ENCODE measurements around the gene COMMD4.

The COMMD4 gene

GRCh38 chr15:75357976-75358673 is 22.3 kb downstream of the COMMD4 start:
- no peak for DNase-seq

- no peak for DNase-seq
Measured at GRCh38 chr15:75358771-75359536, 23.1 kb downstream of the COMMD4 start.

DNA sequence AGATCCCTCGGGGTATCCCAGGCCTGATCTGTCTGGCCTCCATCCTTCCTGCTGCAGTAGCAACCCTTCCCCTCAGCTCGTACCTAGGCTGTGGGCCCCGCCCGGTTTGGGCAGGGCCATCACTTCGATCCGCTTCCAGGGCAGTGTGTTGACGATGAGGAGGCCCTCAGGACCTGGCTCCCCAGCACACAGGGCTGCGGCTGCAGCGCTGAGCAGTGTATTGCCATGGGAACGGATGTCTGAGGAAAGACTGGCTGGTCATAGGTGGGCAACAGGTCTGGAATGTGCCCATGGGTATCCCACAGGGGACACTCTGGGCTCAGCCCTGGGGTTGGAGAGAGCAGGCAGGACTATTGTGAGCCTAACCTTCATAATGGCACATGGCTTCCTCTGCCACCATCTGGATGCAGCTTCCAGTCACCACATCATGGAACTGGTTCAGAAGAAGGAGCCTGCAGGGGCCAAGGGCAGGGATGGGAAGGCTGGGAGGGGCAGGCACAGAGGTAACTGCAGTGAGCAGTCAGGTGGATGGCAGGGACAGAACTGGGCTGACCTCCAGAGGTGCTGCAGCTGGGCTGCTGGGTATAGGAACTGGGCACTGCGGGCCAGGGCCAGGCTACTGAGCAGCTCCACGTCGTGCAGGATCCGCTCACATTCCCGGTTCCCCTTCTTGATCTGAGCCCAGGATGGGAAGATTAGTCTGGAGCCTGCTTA is 23.8 kb downstream of the COMMD4 start:
- no peak for DNase-seq

GRCh38 chr15:75360391-75360790 is 24.5 kb downstream of the COMMD4 start:
- no peak for DNase-seq

DNA sequence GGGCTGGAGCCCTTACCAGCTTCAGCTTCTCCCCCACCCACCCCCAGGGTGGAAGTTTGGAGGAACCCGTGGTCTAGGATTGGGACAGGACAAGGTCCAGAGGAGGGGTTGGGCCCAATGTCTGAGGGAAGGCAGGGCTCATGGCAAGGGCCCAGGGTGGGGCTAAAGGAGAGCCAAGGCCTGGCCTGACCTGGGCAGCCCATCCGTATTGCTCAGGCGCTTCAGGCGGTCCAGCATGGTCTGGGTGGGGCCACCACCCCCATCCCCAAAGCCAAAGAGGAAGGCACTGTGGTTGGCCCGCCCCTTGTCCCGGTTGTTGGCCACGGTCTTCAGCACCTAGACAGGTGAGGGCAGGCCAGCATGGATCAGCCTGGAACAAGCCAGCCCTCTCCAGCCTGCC is 25.0 kb downstream of the COMMD4 start:
- DNase-seq: no peak

DNA sequence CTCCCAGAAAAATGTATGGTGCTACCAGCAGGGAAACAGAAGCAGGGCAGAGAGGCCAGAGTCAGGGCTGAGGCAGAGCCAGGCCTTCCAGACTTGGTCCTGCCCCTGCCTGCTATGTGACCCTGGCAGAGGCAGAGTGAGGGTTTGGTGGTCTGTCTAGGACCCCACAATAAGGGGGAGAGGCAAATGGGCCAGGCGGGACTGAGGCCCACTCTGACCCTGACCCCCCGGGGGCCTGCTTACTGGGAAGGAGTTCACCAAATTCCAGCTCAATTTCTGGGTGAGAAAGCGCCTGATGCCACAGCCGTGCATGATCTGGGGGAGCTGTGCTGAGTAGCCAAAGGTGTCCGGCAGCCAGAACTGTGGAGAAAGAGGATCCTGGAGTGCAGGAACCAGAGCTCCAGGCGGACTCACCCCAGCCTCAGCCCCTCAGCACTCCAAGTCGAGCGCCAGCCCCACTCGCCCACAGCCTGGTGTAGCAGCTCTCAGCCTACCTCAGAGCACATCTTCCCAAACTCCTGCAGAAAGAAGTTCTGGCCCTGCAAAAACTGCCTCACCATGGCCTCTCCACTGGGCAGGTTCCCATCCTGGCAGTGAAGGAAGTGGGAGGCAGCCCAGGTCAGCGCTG is 25.6 kb downstream of the COMMD4 start:
- DNase-seq: no peak

DNA sequence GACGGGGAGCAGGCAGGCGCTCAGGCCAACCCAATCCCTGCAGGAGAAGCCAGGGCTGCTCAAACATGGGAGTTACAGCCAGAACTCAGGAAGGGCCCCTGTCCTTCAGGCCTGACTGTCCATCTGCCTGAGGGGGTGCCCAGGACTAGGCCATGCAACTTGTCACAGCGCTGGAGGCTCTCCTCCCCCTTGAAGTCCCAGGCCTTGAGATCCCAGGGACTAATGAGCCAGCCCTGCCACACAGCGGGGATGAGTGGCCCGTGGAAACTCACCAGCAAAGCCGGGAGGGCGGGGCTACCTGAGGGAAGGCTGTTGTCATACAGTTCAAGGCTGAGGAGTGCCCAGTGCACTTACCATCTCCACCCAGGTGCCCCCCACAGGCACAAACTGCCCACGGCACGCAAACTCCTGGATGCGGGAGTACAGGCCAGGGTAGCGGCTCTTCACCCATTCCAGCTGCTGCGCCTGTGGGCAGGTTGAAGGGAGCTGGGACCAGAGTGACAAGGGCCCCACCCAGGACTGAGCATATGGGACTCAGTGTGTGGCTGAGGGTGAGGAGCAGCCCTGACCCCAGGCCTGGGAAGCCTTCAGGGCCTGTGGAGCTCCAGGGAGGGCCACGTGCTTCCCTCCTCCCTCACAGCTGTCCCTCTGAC is 26.3 kb downstream of the COMMD4 start:
- DNase-seq: no peak

GRCh38 chr15:75362642-75363249 is 26.9 kb downstream of the COMMD4 start:
- DNase-seq: no peak

- no peak for DNase-seq
Measured at GRCh38 chr15:75363786-75364185, 27.9 kb downstream of the COMMD4 start.

- no peak for DNase-seq
Measured at GRCh38 chr15:75364881-75365280, 29.0 kb downstream of the COMMD4 start.

GRCh38 chr15:75366163-75366562 is 30.3 kb downstream of the COMMD4 start:
- DNase-seq: no peak

- no peak for DNase-seq
Measured at GRCh38 chr15:75367006-75367405, 31.1 kb downstream of the COMMD4 start.

DNA sequence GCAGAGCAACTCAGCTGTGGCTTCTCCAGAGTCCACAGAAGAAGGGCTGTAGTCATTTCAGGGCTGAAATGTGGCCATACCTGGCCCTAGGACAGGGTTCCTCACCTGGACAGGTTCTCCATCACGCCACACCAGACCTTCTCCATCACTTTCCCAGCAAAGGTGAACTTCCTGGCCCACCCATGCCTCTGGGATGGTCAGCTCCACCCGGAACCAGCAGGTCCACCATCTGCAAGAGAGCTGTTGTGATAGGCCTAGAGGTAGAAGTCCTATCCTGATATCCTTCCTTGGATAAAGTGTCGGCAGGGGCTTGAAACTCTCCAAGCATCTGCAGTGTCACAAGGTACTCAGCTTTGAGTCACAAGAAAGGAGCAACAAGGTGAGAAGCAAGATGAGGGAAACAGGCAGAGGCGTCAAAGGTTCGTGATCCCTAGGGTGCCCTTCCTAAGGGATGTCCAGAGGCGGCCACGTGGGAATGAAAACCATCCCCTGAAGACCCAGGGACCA is 31.6 kb downstream of the COMMD4 start:
- DNase-seq: no peak

DNA sequence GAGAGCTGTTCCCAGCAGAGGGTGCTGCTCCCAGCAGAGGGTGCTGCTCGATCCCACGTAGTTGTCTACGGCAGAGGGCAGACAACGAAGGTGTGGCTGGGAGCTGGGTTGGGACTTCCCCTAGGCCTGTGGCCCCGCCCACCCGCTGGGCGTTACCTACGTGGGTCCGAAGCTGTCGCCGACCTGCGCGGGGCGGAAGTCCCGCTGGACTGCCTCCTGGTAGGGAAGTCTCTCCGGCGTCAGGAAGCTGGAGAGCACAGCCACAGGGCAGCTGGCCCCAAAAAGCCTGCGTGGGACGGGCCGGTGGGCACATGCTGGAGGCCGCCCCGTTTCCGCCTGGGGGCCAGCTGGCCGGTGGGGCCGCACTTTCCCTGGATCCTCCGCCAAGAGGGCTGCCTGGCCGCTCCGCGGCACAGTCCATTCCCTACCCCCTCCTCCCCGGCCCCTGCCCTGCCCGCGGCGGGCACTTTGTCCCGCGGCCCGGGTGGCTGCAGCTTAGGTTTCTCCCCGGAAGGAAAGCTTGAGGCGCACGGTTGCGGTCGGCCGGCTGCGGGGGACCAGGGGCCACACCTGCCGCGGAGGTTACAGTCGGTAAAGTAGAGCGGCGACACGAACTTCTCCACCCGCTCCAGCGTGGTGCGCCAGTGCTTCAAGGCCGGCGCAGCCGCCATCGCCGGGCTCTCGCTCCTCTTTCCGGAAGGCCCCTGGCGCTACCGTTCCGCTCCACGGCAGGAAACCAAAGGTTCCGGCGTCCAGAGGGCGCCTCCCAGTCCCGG is 32.2 kb downstream of the COMMD4 start, which contains the start of gene MAN2C1:
Gene MAN2C1, minus strand, starts transcription at position 695 of the 776 bp plus-strand sequence. Its CDS starts 24 bp downstream, at position 671.
- DNase-seq: peak; percentile 89 to 92

- DNase-seq: no peak
Measured at GRCh38 chr15:75368689-75369239, 32.9 kb downstream of the COMMD4 start.

DNA sequence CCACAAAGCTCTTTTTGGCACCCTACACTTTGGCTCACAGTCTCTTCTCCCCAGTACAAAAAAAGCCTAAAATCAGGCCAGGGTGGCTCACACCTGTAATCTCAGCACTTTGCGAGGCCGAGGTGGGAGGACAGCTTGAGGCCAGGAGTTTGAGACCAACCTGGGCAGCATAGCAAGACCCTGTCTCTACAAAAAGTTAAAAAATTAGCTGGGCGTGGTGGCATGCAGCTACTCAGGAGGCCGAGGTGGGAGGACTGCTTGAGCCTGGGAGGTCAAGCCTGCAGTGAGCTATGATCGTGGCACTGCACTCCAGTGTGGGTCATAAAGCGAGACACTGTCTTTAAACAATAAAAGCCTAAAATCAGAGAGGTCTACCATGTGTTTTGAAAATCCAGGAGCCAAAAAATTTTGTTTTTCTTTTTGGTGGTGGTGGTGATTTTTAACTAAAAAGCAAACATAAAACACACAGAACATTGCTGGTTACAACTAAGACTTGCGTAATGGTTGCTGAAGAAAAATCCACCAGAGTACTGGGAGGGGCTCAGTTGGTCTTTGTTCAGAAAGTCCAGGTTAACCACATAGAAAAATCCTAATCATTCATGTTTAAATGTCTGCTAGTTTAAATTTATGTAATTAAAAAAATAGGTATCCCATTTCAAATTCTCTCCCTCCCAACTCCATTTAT is 34.2 kb downstream of the COMMD4 start:
- no peak for DNase-seq

DNA sequence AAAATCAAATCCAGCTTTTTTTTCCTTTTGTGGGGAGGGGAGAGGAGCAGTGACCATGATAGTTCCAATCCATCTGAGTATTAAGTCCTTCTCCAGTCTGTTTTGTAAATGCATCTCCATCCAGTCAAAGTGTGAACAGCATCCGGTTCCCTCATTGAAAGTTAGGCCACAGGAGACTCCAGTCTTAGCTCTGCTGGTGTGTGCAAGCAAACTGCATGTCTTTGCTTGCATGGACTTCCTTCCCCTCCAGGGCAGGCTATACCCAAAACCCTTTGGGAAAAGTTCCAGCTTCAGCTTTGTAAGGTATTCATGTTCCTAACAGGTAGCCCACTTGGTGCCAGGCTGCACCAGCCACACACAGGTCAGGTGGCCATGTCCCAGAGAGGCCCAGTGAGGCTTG is 35.6 kb downstream of the COMMD4 start:
- DNase-seq: no peak

DNA sequence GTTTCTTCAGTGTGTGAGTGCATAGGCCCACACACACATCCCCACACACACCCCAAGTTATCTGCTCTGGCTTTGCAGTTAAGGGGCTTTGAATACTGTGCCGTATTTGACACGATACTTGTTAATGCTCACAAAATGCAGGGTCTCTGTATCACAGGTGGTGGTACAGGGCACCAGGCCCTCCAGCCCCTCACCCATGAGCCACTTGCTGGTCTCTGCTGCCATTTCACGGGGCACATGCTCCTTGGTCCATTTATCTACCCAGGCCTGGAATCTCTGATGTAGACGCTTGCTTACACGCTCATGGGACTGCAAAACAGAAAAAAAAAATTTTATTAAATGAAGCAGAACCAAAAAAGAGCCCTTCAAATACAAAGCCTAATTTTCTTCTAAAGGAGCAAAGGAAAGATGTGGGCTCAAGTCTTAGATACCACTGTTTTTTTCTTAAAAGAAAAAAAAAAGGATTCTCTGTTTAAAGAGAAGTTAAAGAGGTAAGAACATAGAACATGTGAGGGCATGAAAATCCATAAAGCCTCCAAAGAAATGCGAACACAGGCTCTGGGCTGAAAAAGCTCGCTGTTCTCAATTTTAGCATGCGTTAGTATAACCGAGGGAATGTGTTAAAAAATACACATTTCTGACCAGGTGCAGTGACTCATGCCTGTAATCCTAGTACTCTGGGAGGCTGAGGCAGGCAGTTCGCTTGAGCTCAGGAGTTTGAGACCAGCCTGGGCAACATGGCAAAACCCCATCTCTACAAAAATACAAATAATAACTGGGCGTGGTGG is 36.2 kb downstream of the COMMD4 start:
- no peak for DNase-seq

GRCh38 chr15:75380773-75381172 is 44.9 kb downstream of the COMMD4 start:
- no peak for DNase-seq

All from NCI-H1930 (cell line).